DMS79 treated with DMSO at 0.1 percent for 48 hours (cell line): ENCODE data around the gene VANGL1.
"Not testable (repeated sequence)": the region's sequence is repeated elsewhere in the genome, so short reads cannot be mapped to it uniquely, and the experiment has no call there.

ENCODE experiments used
- DNase-seq: peaks from one replicate; lab custom pipeline; 2025; lab: John Stamatoyannopoulos, UW

Gene VANGL1

DNA sequence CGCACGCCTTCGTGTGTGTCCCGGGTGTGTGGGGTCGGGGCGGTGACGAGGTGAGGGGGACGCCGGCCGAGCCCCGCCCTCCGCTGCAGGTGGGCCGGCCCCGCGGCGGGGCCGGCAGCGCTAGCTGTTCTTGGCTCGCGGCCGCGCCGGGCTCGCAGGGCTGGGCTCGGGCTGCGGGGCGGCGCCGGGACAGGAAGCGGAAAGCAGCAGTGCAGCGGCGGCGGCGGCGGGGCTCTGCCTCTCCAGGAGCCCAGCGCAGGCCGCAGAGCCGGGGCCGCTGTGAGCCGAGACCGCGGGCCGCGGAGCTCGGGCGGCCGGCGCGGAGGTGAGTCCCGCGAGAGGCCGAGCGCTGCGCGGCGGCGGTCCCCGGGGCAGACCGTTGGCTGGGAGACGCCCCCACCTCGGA is at the start of gene VANGL1:
Gene VANGL1 (plus strand): TSS at position 209 of the 406 bp plus-strand sequence. CDS start 9,444 bp downstream, outside the sequence.
- DNase-seq, result peak; percentile 37

GRCh38 chr1:115592264-115592663 is 49.5 kb upstream of the VANGL1 start:
- no peak for DNase-seq

GRCh38 chr1:115593365-115594259 is 48.2 kb upstream of the VANGL1 start:
- no peak for DNase-seq

DNA sequence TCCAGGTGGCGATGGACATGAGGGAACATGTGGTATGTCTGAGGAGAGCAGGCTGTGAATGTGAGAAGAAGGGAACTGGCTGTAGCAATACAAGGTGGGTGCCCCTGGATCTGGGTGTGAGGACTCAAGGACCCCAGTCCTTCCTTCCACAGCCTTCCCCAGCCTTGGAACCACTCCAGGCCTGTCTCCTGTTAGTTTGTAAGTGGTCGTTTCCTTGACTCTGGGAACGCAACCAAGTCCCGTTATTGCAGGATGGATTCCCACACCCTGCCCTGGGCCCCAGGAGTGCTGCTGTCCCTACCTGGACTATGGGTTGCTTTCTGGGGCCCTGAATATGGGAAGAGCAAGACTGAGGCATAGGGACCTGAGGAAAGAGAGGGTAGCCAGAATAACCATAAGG is 47.2 kb upstream of the VANGL1 start:
- DNase-seq, result peak; percentile 26

DNA sequence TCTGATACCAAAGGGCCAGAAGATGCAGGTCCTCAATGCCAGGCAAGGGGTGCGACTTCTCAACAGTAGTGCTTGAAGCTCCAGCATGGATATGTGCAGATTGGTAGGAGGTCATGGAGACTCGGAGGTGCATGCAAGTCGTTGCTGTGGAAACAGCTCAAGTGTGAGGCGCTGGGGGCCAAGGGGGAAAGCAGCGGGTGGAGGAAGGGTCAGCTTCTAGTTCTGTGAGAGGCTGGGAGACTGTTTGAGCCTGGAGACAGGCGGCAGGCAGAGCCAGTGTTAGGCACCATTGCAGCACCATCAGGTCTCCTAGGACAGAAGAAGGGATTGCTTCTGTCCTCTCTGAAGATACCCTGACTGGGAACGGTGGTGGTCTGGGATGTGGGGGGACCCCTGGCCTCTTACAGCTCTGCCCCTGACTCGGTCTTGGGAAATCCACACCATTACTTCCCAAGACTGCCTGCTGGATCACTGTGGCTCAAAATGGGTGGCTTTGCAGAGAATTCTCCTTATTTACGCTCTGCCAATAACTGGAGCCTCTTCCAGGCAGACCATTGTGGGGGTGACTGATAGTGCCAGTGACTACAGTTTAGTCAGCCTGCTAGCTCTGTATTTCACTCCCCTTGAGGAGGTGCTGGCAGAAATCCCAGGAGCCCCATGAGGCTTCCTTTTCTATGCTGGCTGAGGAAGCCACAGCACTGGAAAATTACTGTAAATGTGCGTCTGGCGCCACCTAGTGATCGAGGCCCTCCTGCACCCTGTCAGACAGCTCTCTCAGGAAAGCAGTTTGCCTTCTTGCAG is 46.3 kb upstream of the VANGL1 start:
- DNase-seq, result peak; percentile 92

- no peak for DNase-seq
Observed at GRCh38 chr1:115596080-115596780, 45.5 kb upstream of the VANGL1 start.

DNA sequence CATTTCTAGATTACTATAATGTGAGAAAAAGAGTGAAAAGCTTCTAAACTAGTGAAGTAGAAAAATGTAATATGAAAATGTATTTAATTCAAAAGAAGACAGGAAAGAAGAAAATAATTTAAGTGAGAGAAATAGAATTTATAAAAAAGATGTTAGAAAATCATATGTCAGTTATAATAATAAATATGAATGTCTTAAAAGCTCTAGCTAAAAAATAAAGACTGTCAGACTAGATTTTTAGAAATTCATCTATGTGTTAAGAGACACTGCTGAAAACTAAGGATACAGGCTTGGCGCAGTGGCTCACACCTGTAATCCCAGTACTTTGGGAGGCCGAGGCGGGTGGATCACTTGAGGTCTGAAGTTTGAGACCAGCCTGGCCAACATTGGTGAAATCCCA is 37.3 kb upstream of the VANGL1 start:
- no peak for DNase-seq

- no peak for DNase-seq
Observed at GRCh38 chr1:115606305-115606704, 35.5 kb upstream of the VANGL1 start.

- no peak for DNase-seq
Observed at GRCh38 chr1:115609021-115609420, 32.7 kb upstream of the VANGL1 start.

DNA sequence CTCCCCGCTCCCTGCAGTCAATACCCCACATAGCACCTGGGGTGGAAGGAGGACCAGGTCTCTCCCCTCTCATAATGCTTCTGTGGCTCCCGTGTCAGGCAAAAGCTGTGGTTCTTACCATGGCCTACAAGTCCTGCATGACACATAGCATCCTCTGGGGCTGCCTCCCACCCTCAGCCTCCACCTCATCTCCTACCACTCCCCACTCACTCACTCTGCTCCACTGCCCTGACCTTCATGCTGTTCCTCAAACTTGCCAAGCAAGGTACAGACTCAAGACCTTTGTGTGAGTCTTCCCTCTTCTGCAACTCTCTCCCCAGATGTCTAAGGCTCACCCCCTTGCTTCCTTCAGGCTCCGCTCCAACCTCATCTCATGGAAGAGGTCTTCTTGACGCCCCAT is 28.0 kb upstream of the VANGL1 start:
- DNase-seq, result no peak

- DNase-seq, result no peak
Observed at GRCh38 chr1:115620453-115620852, 21.3 kb upstream of the VANGL1 start.

DNA sequence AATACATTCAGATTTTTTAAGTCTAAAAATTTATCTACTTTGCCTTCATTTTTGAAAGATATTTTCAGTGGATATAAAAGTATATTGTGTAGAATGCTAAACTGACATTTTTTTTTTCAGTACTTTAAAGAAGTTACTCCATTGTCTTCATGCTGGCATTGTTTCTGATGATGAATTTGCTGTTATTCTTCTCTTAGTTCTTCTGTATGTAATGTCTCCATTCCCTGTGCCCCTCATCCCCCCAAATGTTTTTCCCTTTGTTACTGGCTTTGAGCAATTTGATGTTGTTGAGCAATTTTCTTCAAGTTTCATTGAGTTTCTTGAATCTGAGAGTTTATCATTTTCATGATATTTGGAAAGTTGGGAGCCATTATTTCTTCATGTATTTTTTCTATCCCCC is 20.8 kb upstream of the VANGL1 start:
- DNase-seq, result no peak

- no peak for DNase-seq
Observed at GRCh38 chr1:115624859-115625258, 16.9 kb upstream of the VANGL1 start.

DNA sequence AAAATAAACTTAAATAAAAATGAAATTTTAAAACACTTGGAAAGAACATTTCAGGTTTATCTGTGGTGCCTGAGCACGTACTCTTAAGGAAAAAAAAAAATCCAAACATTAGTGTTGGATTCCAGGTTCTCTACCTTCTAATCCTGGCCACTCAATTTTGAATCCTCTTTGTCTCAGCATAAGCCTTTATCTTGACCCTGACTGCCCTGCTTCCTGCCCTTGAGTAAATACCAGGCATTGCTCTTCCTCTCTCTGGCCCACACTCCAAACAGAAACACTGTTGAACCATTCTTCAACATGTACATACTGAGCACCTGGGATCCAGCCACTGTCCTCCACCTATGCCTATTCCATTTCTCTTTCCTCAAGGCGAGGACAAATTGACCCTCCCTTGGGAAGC is 11.4 kb upstream of the VANGL1 start:
- no peak for DNase-seq

- DNase-seq, result no peak
Observed at GRCh38 chr1:115632251-115633026, 9.3 kb upstream of the VANGL1 start.

DNA sequence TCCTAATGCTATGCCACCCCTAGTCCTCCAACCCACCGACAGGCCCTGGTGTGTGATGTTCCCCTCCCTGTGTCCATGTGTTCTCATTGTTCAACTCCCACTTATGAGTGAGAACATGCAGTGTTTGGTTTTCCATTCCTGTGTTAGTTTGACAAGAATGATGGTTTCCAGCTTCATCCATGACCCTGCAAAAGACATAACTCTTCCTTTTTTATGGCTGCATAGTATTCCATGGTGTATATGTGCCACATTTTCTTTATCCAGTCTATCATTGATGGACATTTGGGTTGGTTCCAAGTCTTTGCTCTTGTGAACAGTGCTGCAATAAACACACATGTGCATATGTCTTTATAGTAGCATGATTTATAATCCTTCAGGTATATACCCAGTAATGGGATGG is 8.2 kb upstream of the VANGL1 start:
- DNase-seq, result not testable (repeated sequence)

GRCh38 chr1:115637247-115637646 is 4.5 kb upstream of the VANGL1 start:
- DNase-seq, result not testable (repeated sequence)

DNA sequence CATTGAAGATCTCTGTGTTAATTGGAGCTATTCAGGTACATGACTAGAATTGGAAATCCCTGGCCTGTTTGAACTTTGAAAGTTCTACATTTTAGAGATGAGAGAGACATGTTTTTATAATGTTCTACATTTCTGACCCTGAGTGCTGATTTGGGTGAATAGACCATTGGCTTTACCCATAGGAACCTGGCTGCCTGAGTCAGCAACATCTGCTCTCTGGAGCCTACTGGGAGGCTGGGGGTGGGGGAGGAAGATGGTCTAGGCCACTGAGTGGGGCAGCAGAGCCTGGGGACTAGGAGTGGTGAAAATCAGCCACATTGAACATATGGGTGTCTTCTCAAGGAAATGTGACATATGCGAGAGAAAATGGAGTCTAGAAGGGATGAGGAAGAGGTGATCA is 1.4 kb upstream of the VANGL1 start:
- DNase-seq, result no peak

DNA sequence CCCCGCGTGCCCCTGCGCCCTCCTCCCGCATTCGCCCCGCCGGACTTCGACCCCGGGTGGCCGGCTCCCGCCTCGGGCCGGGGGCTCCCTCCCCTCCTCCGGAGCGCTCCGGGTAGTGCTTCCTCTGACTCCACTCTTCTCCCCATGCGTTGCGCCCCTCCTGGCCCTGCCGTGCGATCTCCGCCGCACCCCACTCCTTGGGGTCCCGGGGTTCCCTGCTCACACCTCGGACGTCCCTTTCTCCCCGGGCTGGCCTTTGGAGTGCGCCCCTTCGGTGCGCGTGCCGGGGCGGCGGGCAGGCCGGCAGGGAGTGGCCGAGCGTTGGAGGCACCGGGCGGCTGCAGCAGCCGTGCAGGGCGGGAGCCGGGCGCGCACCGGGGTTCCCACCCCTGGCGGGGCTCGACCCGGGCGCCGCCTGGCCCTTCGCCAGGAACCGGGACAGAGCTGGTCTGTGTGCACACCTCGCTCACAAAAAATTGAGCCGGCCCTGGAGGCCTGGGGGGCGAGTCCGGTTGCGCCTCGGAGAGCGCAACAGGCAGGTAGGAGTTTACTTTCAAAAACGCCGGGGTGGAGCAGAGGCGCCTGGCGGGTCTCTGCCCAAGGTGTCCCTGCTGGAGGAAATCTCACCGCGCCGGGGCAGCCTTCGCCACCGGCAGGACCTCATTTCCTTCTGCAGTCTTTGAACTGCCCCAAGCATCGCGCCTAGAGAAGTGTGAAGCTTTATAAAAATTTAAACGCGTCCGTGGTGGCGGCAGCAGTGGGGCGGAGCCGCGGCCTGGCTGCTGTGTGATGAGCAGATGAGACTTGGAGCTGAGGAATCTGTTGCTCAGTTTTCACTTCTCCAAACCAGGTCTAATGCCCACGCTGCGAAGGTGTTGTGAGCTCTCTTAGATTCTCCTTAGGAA is 650 bp downstream of the VANGL1 start:
- peak; percentile 48 for DNase-seq

DNA sequence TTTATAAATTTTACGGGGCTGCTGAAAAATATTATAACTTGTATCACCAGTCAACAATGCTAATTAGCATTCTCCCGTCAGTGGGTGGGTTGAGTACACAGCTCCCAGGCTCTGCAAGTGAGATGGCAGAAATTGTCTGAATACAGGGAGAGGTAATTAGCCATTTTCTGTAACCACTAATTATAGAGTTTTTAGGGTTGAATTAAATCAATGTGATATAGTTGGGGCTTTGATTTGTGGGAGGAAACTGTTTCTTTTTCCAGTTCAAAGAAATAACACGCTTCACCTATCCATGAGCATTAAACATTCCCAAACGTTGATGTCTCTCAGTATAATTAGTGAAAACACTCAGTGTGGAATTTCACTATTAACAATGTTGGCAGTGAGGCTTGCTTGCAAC is 1.5 kb downstream of the VANGL1 start:
- DNase-seq, result no peak

- no peak for DNase-seq
Observed at GRCh38 chr1:115643666-115644065, 1.9 kb downstream of the VANGL1 start.
